ENCODE results near the gene RGPD6. TPM values are rescaled to one million over a fixed set of nuclear protein-coding genes. Genes with fewer than 3 reads are reported as not detected.
"Not testable (repeated sequence)": the region's sequence is repeated elsewhere in the genome, so short reads cannot be mapped to it uniquely, and the experiment has no call there.

The RGPD6 gene
- total RNA-seq (99.4 TPM), polyA plus RNA-seq (6.7 TPM)

GRCh38 chr2:110576763-110577416 is at the start of gene RGPD6:
TSS of gene RGPD6 (minus strand) at chr2:110577222. CDS start at chr2:110577024, 198 bp downstream.
- DNase-seq (ENCODE audit: extremely low spot score); H3K4me1 ChIP-seq (ENCODE audit: insufficient read depth); H3K4me3 ChIP-seq (ENCODE audit: low read depth, low read length); H3K36me3 ChIP-seq (ENCODE audit: insufficient read depth); H3K27ac ChIP-seq (ENCODE audit: low read depth): not testable (repeated sequence)
- WGBS, result 0% methylated on average over 8 of the region's 70 CpGs

GRCh38 chr2:110619326-110619939 is 42.4 kb upstream of the RGPD6 start:
- H3K36me3 ChIP-seq (ENCODE audit: insufficient read depth); DNase-seq (ENCODE audit: extremely low spot score): not testable (repeated sequence)
- 72% methylated on average over 1 of the region's 9 CpGs for WGBS

DNA sequence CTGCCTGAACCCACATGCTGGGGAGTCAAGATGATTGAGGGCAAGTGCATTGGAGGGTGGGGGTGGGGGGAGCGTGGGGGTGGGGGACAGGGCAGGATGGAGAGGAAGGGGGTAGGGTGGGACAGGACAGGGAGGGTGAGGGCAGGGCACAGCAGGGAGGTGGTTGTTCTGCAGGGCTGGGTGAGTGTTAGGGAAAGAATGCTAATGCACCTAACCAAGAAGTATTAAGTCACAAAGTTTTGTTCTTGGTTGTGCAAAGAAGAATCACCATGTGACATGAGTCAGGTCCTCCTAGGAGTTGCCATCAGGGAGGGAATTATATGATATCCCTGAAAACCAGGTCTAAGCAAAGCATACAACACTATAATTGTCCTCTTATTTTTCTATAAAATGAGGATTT is 36.9 kb upstream of the RGPD6 start:
- DNase-seq (ENCODE audit: extremely low spot score); H3K4me3 ChIP-seq (ENCODE audit: low read depth, low read length); H3K27ac ChIP-seq (ENCODE audit: low read depth); H3K4me1 ChIP-seq (ENCODE audit: insufficient read depth); H3K36me3 ChIP-seq (ENCODE audit: insufficient read depth): not testable (repeated sequence)
- no CpG with 5 or more reads among the region's 1 CpG for WGBS

More at GRCh38 chr2:110619326-110619939, 42.4 kb upstream of the RGPD6 start:
- not testable (repeated sequence) for H3K4me1 ChIP-seq (ENCODE audit: insufficient read depth); H3K27ac ChIP-seq (ENCODE audit: low read depth); H3K4me3 ChIP-seq (ENCODE audit: low read depth, low read length)

- H3K4me3 ChIP-seq (ENCODE audit: low read depth, low read length), result peak overlapping the region; percentile 25
- H3K27ac ChIP-seq (ENCODE audit: low read depth); DNase-seq (ENCODE audit: extremely low spot score); H3K36me3 ChIP-seq (ENCODE audit: insufficient read depth); H3K4me1 ChIP-seq (ENCODE audit: insufficient read depth): not testable (repeated sequence)
- under 1% methylated on average over 47 of the region's 94 CpGs for WGBS
These were observed 33.7 kb upstream of the RGPD6 start for GRCh38 chr2:110610613-110611250.

DNA sequence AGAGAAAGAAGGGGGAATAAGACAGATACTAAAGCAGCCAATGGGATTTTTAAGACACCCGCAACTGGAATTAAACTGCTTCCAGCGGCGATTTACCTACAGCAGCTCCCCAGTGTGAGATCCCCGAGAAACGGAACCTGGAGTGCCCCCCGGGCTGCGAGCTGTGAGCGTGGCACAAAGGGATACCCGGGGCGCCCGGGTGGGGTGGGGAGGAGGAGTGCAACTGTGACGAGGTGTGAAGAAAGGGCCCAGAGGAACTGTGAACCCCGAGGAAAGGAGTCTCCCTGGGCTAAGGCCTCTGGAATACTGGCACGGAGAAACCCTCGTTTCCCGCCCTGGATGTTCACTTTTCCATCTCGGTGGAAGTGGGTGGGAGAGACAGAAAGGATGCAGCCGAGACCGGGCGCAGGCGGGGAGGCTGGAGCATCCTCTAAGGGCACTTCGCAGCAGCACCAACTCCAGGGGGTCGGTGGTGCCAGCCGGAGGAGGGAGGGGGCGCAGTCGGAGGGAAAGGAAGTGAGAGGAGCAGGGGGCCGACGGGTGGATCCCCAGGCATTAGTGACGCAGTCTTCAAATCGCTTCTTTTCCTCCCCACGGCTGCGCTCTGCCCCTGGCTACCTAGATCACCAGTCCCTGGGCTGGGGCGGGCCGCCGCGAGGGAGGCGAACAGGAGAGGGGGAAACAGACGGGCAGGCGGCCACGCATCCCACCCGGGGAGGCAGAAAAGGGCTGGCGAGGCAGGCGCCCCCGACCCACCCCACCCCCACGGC is 33.0 kb upstream of the RGPD6 start:
- H3K4me3 ChIP-seq (ENCODE audit: low read depth, low read length); H3K36me3 ChIP-seq (ENCODE audit: insufficient read depth): not testable (repeated sequence)

GRCh38 chr2:110608788-110609502 is 31.9 kb upstream of the RGPD6 start:
- WGBS, result no CpG with 5 or more reads among the region's 8 CpGs
- not testable (repeated sequence) for H3K4me1 ChIP-seq (ENCODE audit: insufficient read depth); DNase-seq (ENCODE audit: extremely low spot score); H3K4me3 ChIP-seq (ENCODE audit: low read depth, low read length); H3K36me3 ChIP-seq (ENCODE audit: insufficient read depth); H3K27ac ChIP-seq (ENCODE audit: low read depth)

More for the DNA sequence above, 33.0 kb upstream of the RGPD6 start:
- WGBS, result 3% methylated on average over 24 of the region's 45 CpGs
- not testable (repeated sequence) for H3K4me1 ChIP-seq (ENCODE audit: insufficient read depth); DNase-seq (ENCODE audit: extremely low spot score); H3K27ac ChIP-seq (ENCODE audit: low read depth)

- not testable (repeated sequence) for H3K36me3 ChIP-seq (ENCODE audit: insufficient read depth); DNase-seq (ENCODE audit: extremely low spot score); H3K4me1 ChIP-seq (ENCODE audit: insufficient read depth); H3K4me3 ChIP-seq (ENCODE audit: low read depth, low read length); H3K27ac ChIP-seq (ENCODE audit: low read depth)
- 71% methylated on average over 8 of the region's 12 CpGs for WGBS
These were observed 28.0 kb upstream of the RGPD6 start for GRCh38 chr2:110605057-110605456.

GRCh38 chr2:110603917-110604591 is 27.0 kb upstream of the RGPD6 start:
- no CpG with 5 or more reads among the region's 8 CpGs for WGBS
- not testable (repeated sequence) for H3K4me3 ChIP-seq (ENCODE audit: low read depth, low read length); DNase-seq (ENCODE audit: extremely low spot score); H3K4me1 ChIP-seq (ENCODE audit: insufficient read depth); H3K36me3 ChIP-seq (ENCODE audit: insufficient read depth); H3K27ac ChIP-seq (ENCODE audit: low read depth)

DNA sequence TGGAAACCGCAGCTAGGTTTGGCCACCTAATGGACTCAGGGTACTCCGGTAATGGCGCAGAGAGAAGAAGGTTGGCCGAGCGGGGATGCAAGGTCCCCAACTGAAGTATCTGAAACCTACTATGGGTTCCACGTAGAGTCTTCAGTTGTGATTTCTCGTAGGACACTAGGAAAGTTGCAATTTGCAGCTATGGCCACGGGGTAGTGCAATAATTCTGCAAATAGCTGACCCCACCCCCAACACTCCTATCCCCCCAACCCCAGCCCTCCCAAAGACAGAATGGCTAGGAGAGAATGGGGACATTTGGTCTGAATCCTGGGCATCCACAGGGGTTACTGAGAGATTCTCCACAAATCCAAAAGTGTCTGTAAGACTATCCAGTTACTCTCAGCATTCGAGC is 25.1 kb upstream of the RGPD6 start:
- 97% methylated on average over 5 of the region's 9 CpGs for WGBS
- not testable (repeated sequence) for H3K4me3 ChIP-seq (ENCODE audit: low read depth, low read length); H3K27ac ChIP-seq (ENCODE audit: low read depth); DNase-seq (ENCODE audit: extremely low spot score); H3K4me1 ChIP-seq (ENCODE audit: insufficient read depth); H3K36me3 ChIP-seq (ENCODE audit: insufficient read depth)

GRCh38 chr2:110591973-110592372 is 15.0 kb upstream of the RGPD6 start:
- not testable (repeated sequence) for H3K4me1 ChIP-seq (ENCODE audit: insufficient read depth); H3K27ac ChIP-seq (ENCODE audit: low read depth); H3K4me3 ChIP-seq (ENCODE audit: low read depth, low read length); H3K36me3 ChIP-seq (ENCODE audit: insufficient read depth); DNase-seq (ENCODE audit: extremely low spot score)
- WGBS, result no CpG with 5 or more reads among the region's 2 CpGs

DNA sequence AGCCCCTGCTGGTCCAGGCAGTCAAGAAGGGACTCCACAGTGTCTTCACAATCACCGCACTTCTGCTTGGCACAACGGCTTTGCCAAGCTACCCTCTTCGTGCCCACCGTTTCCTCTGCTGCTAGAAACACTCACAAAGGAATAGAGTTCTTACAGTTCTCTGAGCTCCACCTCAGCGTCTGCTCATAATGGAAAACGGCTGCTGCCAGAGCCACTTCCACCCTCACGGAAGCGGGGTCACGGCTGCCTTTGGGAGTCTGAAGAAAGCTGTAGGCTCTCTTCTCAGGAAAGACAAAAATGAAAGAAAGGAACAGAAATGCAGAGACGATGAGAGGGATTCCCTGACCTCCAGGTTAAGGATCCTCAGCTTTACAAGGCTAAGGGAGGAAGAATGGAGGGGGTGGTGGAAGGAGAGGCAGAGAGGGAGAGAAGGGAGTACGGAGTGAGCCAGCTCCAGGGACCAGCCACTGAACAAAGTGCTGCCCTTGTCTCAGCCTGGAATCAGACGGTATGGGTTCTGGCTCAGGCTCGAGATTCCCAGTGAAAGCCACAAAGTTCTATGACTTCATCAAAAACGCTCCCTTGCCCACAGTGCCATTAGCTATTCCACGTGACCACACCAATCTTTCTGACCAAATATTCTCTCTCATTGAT is 12.8 kb upstream of the RGPD6 start:
- not testable (repeated sequence) for H3K4me1 ChIP-seq (ENCODE audit: insufficient read depth); H3K27ac ChIP-seq (ENCODE audit: low read depth); H3K36me3 ChIP-seq (ENCODE audit: insufficient read depth); DNase-seq (ENCODE audit: extremely low spot score); H3K4me3 ChIP-seq (ENCODE audit: low read depth, low read length)
- WGBS, result no CpG with 5 or more reads among the region's 15 CpGs

- H3K4me1 ChIP-seq (ENCODE audit: insufficient read depth); H3K36me3 ChIP-seq (ENCODE audit: insufficient read depth); H3K27ac ChIP-seq (ENCODE audit: low read depth); H3K4me3 ChIP-seq (ENCODE audit: low read depth, low read length); DNase-seq (ENCODE audit: extremely low spot score): not testable (repeated sequence)
- WGBS, result no CpG with 5 or more reads among the region's 1 CpG
These were observed 11.5 kb upstream of the RGPD6 start for GRCh38 chr2:110588520-110588919.
